BLaER1 treated with 17β-estradiol and CSF1 and Interleukin-3, amounts not matched to agents 10 nM and 100 nM (cell line): ENCODE measurements around the gene EEF1G.

Experiments
- H3K27ac ChIP-seq, 11 experiments: shearing (Covaris generic); formaldehyde crosslinking; 2 replicates each; pipeline ENCODE4 v1.8.1; 2022
- H3K27me3 ChIP-seq, 11 experiments: shearing (Covaris generic); formaldehyde crosslinking; 2 replicates each; pipeline ENCODE4 v1.8.1; 2022
- H3K36me3 ChIP-seq, 11 experiments: shearing (Covaris generic); formaldehyde crosslinking; 2 replicates each; pipeline ENCODE4 v1.8.1; 2022
- H3K4me1 ChIP-seq, 10 experiments: shearing (Covaris generic); formaldehyde crosslinking; 2 replicates each; pipeline ENCODE4 v1.8.1; 2022
- H3K4me2 ChIP-seq, 11 experiments: shearing (Covaris generic); formaldehyde crosslinking; 2 replicates each; pipeline ENCODE4 v1.8.1; 2022
- H3K4me3 ChIP-seq, 10 experiments: shearing (Covaris generic); formaldehyde crosslinking; 2 replicates each; pipeline ENCODE4 v1.8.1; 2022
- H3K9ac ChIP-seq, 11 experiments: shearing (Covaris generic); formaldehyde crosslinking; 2 replicates each; pipeline ENCODE4 v1.8.1; 2022
- H3K9me3 ChIP-seq, 11 experiments: shearing (Covaris generic); formaldehyde crosslinking; replicated peaks in 1 of 11; 2 replicates each; pipeline ENCODE4 v1.8.1; 2022
- H4K20me1 ChIP-seq, 11 experiments: shearing (Covaris generic); formaldehyde crosslinking; 2 replicates each; pipeline ENCODE4 v1.8.1; 2022
- Cebpa-rat ChIP-seq, 11 experiments: shearing (Covaris generic); IDR thresholded peaks; 2 replicates each; pipeline ENCODE4 v1.8.1; 2022

EEF1G gene

GRCh38 chr11:62605902-62606301 lies 32.2 kb upstream of the EEF1G start:
- Histone ChIP-seq H3K4me3 (no peak overlapping the region), H3K9me3 (no peaks in the 10 kb centered on the region), H3K4me1 (peaks cover 62 to 84% (median 72%) of the 10 kb centered on the region in 10 experiments), H3K27me3 (no peaks in the 10 kb centered on the region), H3K9ac (peak overlapping the region in 4 of 11 experiments; percentile 5 to 38 (median 20); a peak in 2 of 22 replicates), H3K27ac (no peak overlapping the region), H3K4me2 (peak overlapping the region in 2 of 11 experiments; percentile 3 to 29; a peak in 2 of 22 replicates), H3K36me3 (peaks cover 24 to 77% (median 43%) of the 10 kb centered on the region in 11 experiments), H4K20me1 (peaks cover 0 to 23% (median 0%) of the 10 kb centered on the region in 11 experiments; a peak in 4 of 22 replicates)
- TF ChIP-seq Cebpa-rat (IDR thresholded peaks at IDR 0.05), result no peak

GRCh38 chr11:62605467-62605866 lies 31.8 kb upstream of the EEF1G start:
- Histone ChIP-seq H3K27me3 (no peaks in the 10 kb centered on the region), H3K4me3 (no peak overlapping the region)

GRCh38 chr11:62604460-62605120 lies 30.9 kb upstream of the EEF1G start:
- Histone ChIP-seq H3K36me3 (peaks cover 30 to 77% (median 52%) of the 10 kb centered on the region in 11 experiments), H3K4me3 (no peak overlapping the region), H3K4me2 (peak overlapping the region; percentile 13 to 56 (median 35); a peak in 16 of 22 replicates), H3K9me3 (no peaks in the 10 kb centered on the region), H3K9ac (peak overlapping the region in 6 of 11 experiments; percentile 9 to 34 (median 18); a peak in 7 of 22 replicates), H3K27ac (no peak overlapping the region), H3K4me1 (peaks cover 55 to 77% (median 64%) of the 10 kb centered on the region in 10 experiments), H3K27me3 (no peaks in the 10 kb centered on the region), H4K20me1 (peaks cover 0 to 23% (median 0%) of the 10 kb centered on the region in 11 experiments; a peak in 9 of 22 replicates)
- no peak for TF ChIP-seq Cebpa-rat (IDR thresholded peaks at IDR 0.05)

More at GRCh38 chr11:62605467-62605866, 31.8 kb upstream of the EEF1G start:
- H3K27ac ChIP-seq, result no peak overlapping the region
- no peak for TF ChIP-seq Cebpa-rat (IDR thresholded peaks at IDR 0.05)
- no peaks in the 10 kb centered on the region for H3K9me3 ChIP-seq
- H3K4me1 ChIP-seq, result peaks cover 57 to 80% (median 68%) of the 10 kb centered on the region in 10 experiments
- peak overlapping the region in 6 of 11 experiments; percentile 5 to 22 (median 18); a peak in 3 of 22 replicates for H3K9ac ChIP-seq
- peak overlapping the region in 8 of 11 experiments; percentile 3 to 56 (median 28); a peak in 10 of 22 replicates for H3K4me2 ChIP-seq
- peaks cover 24 to 75% (median 43%) of the 10 kb centered on the region in 11 experiments for H3K36me3 ChIP-seq
- peaks cover 0 to 23% (median 0%) of the 10 kb centered on the region in 11 experiments; a peak in 8 of 22 replicates for H4K20me1 ChIP-seq

- Histone ChIP-seq H3K9me3 (no peaks in the 10 kb centered on the region), H3K4me2 (peak overlapping the region in 8 of 11 experiments; percentile 32 to 95 (median 90); a peak in 11 of 22 replicates), H3K27ac (no peak overlapping the region), H3K27me3 (no peaks in the 10 kb centered on the region), H4K20me1 (peaks cover 0 to 23% (median 1%) of the 10 kb centered on the region in 11 experiments; a peak in 14 of 22 replicates), H3K36me3 (peaks cover 31 to 71% (median 50%) of the 10 kb centered on the region in 11 experiments), H3K4me3 (no peak overlapping the region), H3K4me1 (peaks cover 50 to 71% (median 59%) of the 10 kb centered on the region in 10 experiments), H3K9ac (peak overlapping the region in 1 of 11 experiments; percentile 100; a peak in 1 of 22 replicates)
- no peak for TF ChIP-seq Cebpa-rat (IDR thresholded peaks at IDR 0.05)
Observed at GRCh38 chr11:62603776-62604299, 30.1 kb upstream of the EEF1G start.

GRCh38 chr11:62603072-62603408 lies 29.3 kb upstream of the EEF1G start:
- peak overlapping the region; percentile 83 to 95 (median 91) for H3K4me2 ChIP-seq
- no peaks in the 10 kb centered on the region for H3K9me3 ChIP-seq
- no peaks in the 10 kb centered on the region for H3K27me3 ChIP-seq
- peaks cover 50 to 71% (median 59%) of the 10 kb centered on the region in 10 experiments for H3K4me1 ChIP-seq
- TF ChIP-seq Cebpa-rat (IDR thresholded peaks at IDR 0.05), result no peak
- peak overlapping the region; percentile 97 to 100 (median 99); a peak in 19 of 22 replicates for H3K9ac ChIP-seq
- H3K4me3 ChIP-seq, result peak overlapping the region; percentile 90 to 100 (median 98); a peak in 18 of 20 replicates
- peaks cover 0 to 27% (median 9%) of the 10 kb centered on the region in 11 experiments; a peak in 18 of 22 replicates for H4K20me1 ChIP-seq
- H3K27ac ChIP-seq, result peak overlapping the region in 6 of 11 experiments; percentile 96 to 100 (median 99); a peak in 12 of 22 replicates
- peaks cover 34 to 71% (median 49%) of the 10 kb centered on the region in 11 experiments for H3K36me3 ChIP-seq

- peak overlapping the region; percentile 83 to 95 (median 91) for H3K4me2 ChIP-seq
- H3K4me1 ChIP-seq, result peaks cover 50 to 71% (median 59%) of the 10 kb centered on the region in 10 experiments
- H3K4me3 ChIP-seq, result peak overlapping the region; percentile 90 to 100 (median 98)
- peaks cover 40 to 71% (median 55%) of the 10 kb centered on the region in 11 experiments for H3K36me3 ChIP-seq
- H4K20me1 ChIP-seq, result peaks cover 0 to 33% (median 16%) of the 10 kb centered on the region in 11 experiments; a peak in 18 of 22 replicates
- H3K27ac ChIP-seq, result peak overlapping the region; percentile 40 to 100 (median 99); a peak in 21 of 22 replicates
- peak overlapping the region; percentile 97 to 100 (median 99) for H3K9ac ChIP-seq
- no peaks in the 10 kb centered on the region for H3K27me3 ChIP-seq
- no peaks in the 10 kb centered on the region for H3K9me3 ChIP-seq
- TF ChIP-seq Cebpa-rat (IDR thresholded peaks at IDR 0.05), result no peak
Observed at GRCh38 chr11:62602141-62603071, 28.7 kb upstream of the EEF1G start.

GRCh38 chr11:62601372-62602140 lies 27.9 kb upstream of the EEF1G start, which contains the start of gene MTA2:
Gene MTA2 (minus strand): TSS chr11:62601865. CDS start chr11:62601450, 415 bp downstream.
- Histone ChIP-seq H3K9me3 (no peaks in the 10 kb centered on the region), H3K9ac (peak within 1 kb of the TSS; percentile 97 to 100 (median 99)), H3K36me3 (peaks cover 43 to 71% (median 59%) of the 10 kb centered on the region in 11 experiments), H3K27ac (peak within 1 kb of the TSS; percentile 86 to 100 (median 99)), H4K20me1 (peaks cover 0 to 42% (median 24%) of the 10 kb centered on the region in 11 experiments; a peak in 18 of 22 replicates), H3K4me3 (peak within 1 kb of the TSS; percentile 90 to 100 (median 98)), H3K4me1 (peaks cover 46 to 72% (median 60%) of the 10 kb centered on the region in 10 experiments), H3K27me3 (no peaks in the 10 kb centered on the region), H3K4me2 (peak within 1 kb of the TSS; percentile 95 to 100 (median 98))
- no peak for TF ChIP-seq Cebpa-rat (IDR thresholded peaks at IDR 0.05)
